Ascending aorta (tissue), 2 donors: ENCODE results near the gene CCDC180. TPM values are rescaled to one million over a fixed set of nuclear protein-coding genes. Genes with fewer than 3 reads are reported as not detected.

ENCODE experiments used
- DNase-seq, 2 donors: peaks; one replicate each; pipeline ENCODE4 v3.0.0-alpha.2; 2019; ENCODE audit warnings: low spot score in 2 of 2
- H3K27ac ChIP-seq, 2 donors: fragments of 200-600 bp; sonication (generic); one replicate each; pipeline ENCODE4 v1.5.1; 2016 to 2017; ENCODE audit warnings: mild to moderate bottlenecking in 1 of 2
- H3K27me3 ChIP-seq: fragments of 200-600 bp; sonication (generic); one replicate; pipeline ENCODE4 v1.5.1; 2017
- H3K36me3 ChIP-seq, 2 donors: fragments of 200-600 bp; sonication (generic); one replicate each; pipeline ENCODE4 v1.5.1; 2016
- H3K4me1 ChIP-seq, 2 donors: fragments of 200-600 bp; sonication (generic); one replicate each; pipeline ENCODE4 v1.5.1; 2016 to 2017; ENCODE audit warnings: mild to moderate bottlenecking in 1 of 2
- H3K4me3 ChIP-seq, 2 donors: fragments of 200-600 bp; sonication (generic); one replicate each; pipeline ENCODE4 v1.5.1; 2016 to 2017; ENCODE audit warnings: mild to moderate bottlenecking in 1 of 2
- H3K9me3 ChIP-seq, 2 donors: fragments of 200-600 bp; sonication (generic); one replicate each; pipeline ENCODE4 v1.5.1; 2016
- CTCF ChIP-seq, 3 experiments: fragments of 200-600 bp in 2 of 3; fragments of 450-650 bp in 1 of 3; sonication (generic) in 2 of 3; IDR thresholded peaks; one replicate each; pipeline ENCODE4 v1.5.1; 2016 to 2019; ENCODE audit warnings: antibody characterized with exemption in 3 of 3, mild to moderate bottlenecking in 1 of 3, moderate library complexity in 1 of 3
- intact Hi-C: fragments of 100-400 bp; cut with DNase I; formaldehyde crosslinking; loops from one replicate; pipeline ENCODE4 v1.15.1; 2023
- total RNA-seq: library from RNA; depleted of rRNA; stranded (reverse); fragments of >200 nt; gene quantifications from one replicate; pipeline ENCODE4 v1.1.0, GENCODE V29; 2016

Gene CCDC180
- total RNA-seq, 1 donor from 2014 or later, result 4.8 TPM

DNA sequence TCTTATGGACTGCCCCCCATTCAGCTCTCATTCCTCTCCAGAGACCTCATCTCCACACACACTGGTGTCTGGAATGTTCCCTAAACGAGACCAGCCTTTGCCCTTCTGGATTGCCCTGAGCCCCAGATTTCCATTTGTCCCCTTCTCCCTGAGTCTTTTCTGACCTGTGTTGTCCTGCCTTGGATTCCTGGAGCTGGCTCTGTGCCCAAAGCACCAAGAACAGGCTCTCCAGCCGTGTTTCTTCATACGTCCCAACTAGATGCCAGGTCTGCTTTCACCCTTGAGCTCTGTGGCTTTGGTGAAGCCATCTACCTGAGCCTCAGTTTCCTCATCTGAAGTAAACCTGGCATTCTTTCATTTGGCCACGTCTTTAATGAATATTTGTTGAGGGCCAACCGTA, 6.3 kb downstream of the CCDC180 start:
- DNase-seq, result no peak
- intact Hi-C loops, result no loop called here

GRCh38 chr9:97314503-97314902, 7.0 kb downstream of the CCDC180 start:
- no peak for DNase-seq
- Histone ChIP-seq H3K27ac (no peak overlapping the region), H3K4me3 (no peak overlapping the region), H3K36me3 (peaks cover 8 to 62% of the 10 kb centered on the region in 2 donors), H3K4me1 (no peaks in the 10 kb centered on the region), H3K27me3 (no peaks in the 10 kb centered on the region), H3K9me3 (no peaks in the 10 kb centered on the region)
- intact Hi-C loops, result no loop called here
- no peak for TF ChIP-seq CTCF (IDR thresholded peaks at IDR 0.05)

More for the DNA sequence above, 6.3 kb downstream of the CCDC180 start:
- no peak for TF ChIP-seq CTCF (IDR thresholded peaks at IDR 0.05)
- H3K36me3 ChIP-seq, result peaks cover 8 to 62% of the 10 kb centered on the region in 2 donors
- H3K4me3 ChIP-seq, result no peak overlapping the region
- no peaks in the 10 kb centered on the region for H3K27me3 ChIP-seq
- no peaks in the 10 kb centered on the region for H3K4me1 ChIP-seq
- no peak overlapping the region for H3K27ac ChIP-seq
- H3K9me3 ChIP-seq, result no peaks in the 10 kb centered on the region

GRCh38 chr9:97315550-97315949, 8.1 kb downstream of the CCDC180 start:
- peaks cover 8 to 63% of the 10 kb centered on the region in 2 donors for H3K36me3 ChIP-seq
- no peak for DNase-seq
- no peak overlapping the region for H3K27ac ChIP-seq
- intact Hi-C loops, result no loop called here
- no peaks in the 10 kb centered on the region for H3K9me3 ChIP-seq
- no peak overlapping the region for H3K4me3 ChIP-seq
- H3K27me3 ChIP-seq, result no peaks in the 10 kb centered on the region
- TF ChIP-seq CTCF (IDR thresholded peaks at IDR 0.05), result no peak
- H3K4me1 ChIP-seq, result no peaks in the 10 kb centered on the region

DNA sequence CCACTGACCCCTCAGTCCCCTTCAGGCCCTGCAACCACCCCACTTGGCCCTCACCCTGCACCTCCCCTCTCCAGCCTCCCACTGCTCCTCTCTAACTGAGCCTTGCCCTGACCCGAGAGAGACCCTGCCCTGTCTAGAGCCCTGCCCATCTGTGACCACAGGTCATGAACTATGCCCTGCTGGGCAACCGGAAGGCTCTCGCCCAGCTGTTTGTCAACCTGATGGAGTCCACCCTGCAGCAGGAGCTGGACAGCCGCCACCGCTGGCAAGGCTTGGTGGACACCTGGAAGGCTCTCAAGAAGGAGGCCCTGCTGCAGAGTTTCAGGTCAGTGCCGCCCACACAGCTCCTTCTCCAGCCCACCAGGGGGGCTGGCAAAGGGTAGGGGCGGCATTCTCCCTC, 9.4 kb downstream of the CCDC180 start:
- H3K4me1 ChIP-seq, result no peaks in the 10 kb centered on the region
- DNase-seq, result no peak
- no peak overlapping the region for H3K27ac ChIP-seq
- intact Hi-C loops, result no loop called here
- peaks cover 8 to 60% of the 10 kb centered on the region in 2 donors for H3K36me3 ChIP-seq
- H3K9me3 ChIP-seq, result no peaks in the 10 kb centered on the region
- H3K4me3 ChIP-seq, result no peak overlapping the region
- no peak for TF ChIP-seq CTCF (IDR thresholded peaks at IDR 0.05)
- H3K27me3 ChIP-seq, result no peaks in the 10 kb centered on the region

- intact Hi-C loops, result no loop called here
- Histone ChIP-seq H3K36me3 (peaks cover 11 to 62% of the 10 kb centered on the region in 2 donors), H3K9me3 (no peaks in the 10 kb centered on the region), H3K27me3 (no peaks in the 10 kb centered on the region), H3K27ac (no peak overlapping the region), H3K4me3 (no peak overlapping the region), H3K4me1 (no peaks in the 10 kb centered on the region)
- TF ChIP-seq CTCF (IDR thresholded peaks at IDR 0.05), result no peak
- DNase-seq, result no peak
Measured at GRCh38 chr9:97318433-97318832, 11.0 kb downstream of the CCDC180 start.

GRCh38 chr9:97319395-97319794, 11.9 kb downstream of the CCDC180 start:
- Histone ChIP-seq H3K4me3 (no peak overlapping the region), H3K27ac (no peak overlapping the region), H3K9me3 (no peaks in the 10 kb centered on the region), H3K36me3 (peaks cover 11 to 53% of the 10 kb centered on the region in 2 donors), H3K4me1 (no peaks in the 10 kb centered on the region), H3K27me3 (no peaks in the 10 kb centered on the region)
- intact Hi-C loops, result no loop called here
- DNase-seq, result no peak
- TF ChIP-seq CTCF (IDR thresholded peaks at IDR 0.05), result no peak
